ENCODE data around the gene PLG.
"Not testable (repeated sequence)": the region's sequence is repeated elsewhere in the genome, so short reads cannot be mapped to it uniquely, and the experiment has no call there.

The PLG gene

DNA sequence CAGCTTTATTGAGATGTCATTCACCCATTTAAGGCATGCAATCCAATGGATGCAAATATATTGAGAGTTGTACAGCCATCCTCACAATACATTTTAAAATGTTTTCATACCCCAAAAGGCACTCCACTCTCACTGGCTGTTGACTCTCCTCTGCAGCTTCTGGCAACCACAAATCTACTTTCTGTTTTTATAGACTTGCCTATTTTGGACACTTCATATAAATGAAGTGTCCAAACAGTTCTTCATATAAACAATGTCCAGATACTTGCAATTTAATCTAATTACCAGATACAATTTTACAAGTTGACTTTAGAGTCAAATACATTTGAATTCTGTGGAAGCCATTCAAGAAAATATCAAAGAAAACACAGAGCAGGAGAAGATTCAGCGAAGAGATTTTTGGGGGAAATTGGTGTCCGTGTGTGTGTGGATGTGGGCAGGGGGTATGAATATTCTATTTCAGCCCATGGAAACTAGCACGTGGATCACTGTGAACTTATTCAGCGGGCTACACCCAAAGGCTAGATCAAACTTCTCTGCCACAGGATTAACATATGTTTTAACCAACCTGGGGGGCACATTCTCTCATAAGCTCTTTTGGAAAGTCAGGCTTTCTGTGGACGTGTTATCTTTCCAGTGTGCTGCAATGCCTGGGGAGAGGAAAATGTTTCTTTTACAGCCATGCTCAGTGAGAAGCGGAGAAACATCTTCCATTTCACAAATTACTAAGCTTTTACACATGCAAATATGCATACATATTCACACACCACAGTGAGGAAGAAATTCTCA, 73.9 kb downstream of the PLG start:
- DNase-seq (ENCODE audit: low read depth): no peak

- not testable (repeated sequence) for DNase-seq (ENCODE audit: low read depth)
Observed at GRCh38 chr6:160779095-160779494, 77.1 kb downstream of the PLG start.

DNA sequence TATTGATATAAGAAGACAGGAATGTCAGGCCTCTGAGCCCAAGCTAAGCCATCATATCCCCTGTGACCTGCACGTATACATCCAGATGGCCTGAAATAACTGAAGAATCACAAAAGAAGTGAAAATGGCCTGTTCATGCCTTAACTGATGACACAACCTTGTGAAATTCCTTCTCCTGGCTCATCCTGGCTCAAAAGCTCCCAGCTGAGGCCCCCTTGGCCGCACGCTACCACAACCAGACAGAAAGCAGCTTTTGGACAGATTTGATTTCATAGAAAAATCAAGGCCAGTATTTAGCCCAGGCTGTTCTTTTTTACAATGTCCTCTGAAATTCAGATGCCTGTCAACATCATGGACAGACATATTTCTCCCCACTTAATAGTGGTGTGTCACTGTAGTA, 78.6 kb downstream of the PLG start:
- not testable (repeated sequence) for DNase-seq (ENCODE audit: low read depth)

DNA sequence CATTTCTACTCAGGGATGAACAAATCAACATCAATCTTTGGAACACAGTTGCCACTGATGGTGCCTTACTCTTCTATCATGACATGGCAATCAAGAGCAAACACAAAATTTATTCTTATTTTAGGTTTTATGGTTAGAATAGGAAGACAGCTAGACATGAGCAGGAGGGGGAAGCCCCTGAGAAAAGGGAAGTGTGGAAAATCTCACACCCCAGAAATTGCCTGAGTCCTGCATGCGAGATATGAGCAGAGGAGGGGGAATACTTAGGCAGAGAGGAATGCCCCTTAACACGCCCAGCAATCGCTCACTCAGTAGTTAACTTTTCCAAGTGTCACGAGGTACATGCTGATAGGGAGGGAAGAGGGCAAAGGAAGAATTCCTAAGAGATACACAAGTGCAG, 79.3 kb downstream of the PLG start:
- no peak for DNase-seq (ENCODE audit: low read depth)

GRCh38 chr6:160782228-160782627, 80.2 kb downstream of the PLG start:
- no peak for DNase-seq (ENCODE audit: low read depth)

GRCh38 chr6:160783741-160784140, 81.7 kb downstream of the PLG start:
- DNase-seq (ENCODE audit: low read depth): no peak

- not testable (repeated sequence) for DNase-seq (ENCODE audit: low read depth)
Observed at GRCh38 chr6:160788126-160788525, 86.1 kb downstream of the PLG start.

- DNase-seq (ENCODE audit: low read depth): no peak
Observed at GRCh38 chr6:160788806-160789205, 86.8 kb downstream of the PLG start.

GRCh38 chr6:160789263-160790027, 87.4 kb downstream of the PLG start:
- DNase-seq (ENCODE audit: low read depth): no peak

DNA sequence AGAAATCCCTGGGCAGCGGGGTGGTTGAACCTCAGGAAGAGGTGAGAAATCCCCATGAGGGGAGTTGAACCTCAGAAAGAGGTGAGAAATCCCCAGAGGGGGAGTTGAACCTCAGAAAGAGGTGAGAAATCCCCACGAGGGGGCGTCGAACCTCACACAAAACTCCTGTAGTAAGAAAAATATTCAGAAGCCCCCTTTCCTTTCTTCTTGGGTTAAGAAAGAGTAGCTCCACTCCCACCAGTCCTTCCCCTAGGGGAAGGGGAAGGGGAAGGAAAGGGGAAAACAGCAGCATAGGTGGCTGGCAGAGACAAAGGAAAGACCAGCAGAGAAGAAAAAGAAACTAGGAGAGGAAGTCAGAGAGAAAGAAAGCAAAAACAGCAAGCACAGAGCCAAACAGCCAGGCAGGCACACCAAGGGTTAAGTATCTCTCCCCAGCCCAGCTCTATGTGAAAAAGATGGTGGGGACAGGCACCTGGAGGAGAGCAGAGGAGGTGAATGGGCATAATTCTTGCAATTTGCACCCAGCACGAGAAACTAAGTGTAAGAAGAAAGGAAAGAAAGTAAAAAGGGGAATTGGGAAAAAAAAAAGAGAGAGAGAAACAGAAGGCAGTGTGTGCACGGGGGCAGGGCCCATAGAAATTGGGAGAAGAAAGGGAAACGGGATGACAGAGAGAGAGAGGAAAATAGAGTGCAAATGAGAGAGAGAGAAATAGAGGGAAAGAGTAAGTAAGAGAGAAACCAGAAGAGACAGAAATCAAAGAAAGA, 88.2 kb downstream of the PLG start:
- DNase-seq (ENCODE audit: low read depth): no peak

DNA sequence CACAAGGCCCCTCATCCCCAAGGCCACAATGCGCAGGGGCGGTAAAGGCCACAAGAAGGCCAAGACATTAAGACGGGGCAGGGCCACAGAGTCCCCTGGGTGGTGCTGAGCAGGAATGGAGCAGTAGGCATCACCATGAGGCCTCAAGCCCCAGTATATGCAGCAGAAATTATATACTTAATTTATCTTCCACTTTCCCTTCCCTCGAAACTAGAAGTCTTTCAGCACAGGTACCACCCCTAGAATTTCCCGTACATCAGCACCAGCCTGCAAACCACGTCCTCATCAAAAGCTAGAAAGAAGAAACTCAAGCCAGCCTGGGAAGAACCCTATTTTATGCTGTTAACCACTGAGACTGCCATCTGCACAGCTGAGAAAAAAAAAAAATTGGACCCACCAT, 89.4 kb downstream of the PLG start:
- no peak for DNase-seq (ENCODE audit: low read depth)

DNA sequence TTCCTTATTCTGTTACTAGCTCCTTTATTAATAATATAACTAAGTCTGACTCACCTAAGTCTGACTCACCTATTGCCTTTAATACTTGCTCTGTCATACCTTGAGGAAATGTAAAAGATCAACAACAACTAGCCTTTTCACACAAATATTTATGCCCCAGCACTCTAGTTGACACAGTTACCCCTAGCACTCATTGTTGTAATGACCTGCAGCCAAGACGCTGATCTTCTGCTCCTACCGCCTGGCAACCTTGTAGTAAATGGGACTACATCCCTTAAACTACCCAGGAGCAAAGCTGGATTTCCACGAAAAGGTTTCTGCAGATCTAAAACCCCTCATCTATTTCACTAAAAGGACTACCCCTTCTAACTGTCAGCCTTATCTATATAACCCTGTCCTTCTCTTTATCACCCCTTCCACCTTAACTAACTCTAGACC, 90.0 kb downstream of the PLG start:
- DNase-seq (ENCODE audit: low read depth): no peak

DNA sequence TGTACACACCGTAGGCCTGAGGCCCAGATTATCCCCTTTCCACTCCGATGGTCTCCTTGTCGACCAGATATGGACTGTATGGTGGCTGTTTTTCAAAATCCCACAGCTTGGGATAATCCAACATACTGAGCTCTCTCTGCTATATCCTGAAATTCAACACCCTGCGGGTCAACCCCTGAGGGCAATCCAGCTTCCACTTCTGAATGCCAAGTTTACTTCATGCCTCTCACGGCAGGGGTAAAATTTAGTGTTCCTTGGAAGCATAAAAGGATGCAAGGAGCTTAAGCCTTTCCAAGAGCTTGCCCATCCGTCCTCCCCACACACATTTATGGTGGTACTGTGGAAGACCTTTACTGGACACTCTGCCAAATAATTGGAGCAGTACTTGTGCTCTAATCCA, 90.7 kb downstream of the PLG start:
- DNase-seq (ENCODE audit: low read depth): no peak

DNA sequence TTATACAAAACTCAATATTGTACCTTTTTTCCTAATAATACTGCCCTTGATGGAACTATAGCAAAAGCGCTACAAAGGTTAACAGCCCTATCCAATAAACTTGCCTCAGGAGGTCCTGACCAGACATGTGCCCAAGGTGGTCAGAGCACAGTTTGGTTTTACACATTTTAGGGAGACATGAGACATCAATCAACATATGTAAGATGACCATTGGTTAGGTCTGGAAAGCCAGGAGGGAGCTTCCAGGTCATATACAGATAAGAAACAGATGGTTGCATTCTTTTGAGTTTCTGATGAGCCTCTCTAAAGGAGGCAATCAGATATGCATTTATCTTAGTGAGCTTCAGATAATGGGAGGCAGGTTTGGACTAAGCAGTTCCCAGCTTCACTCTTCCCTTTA, 91.6 kb downstream of the PLG start:
- DNase-seq (ENCODE audit: low read depth): no peak

GRCh38 chr6:160795721-160796120, 93.7 kb downstream of the PLG start:
- DNase-seq (ENCODE audit: low read depth): no peak

- DNase-seq (ENCODE audit: low read depth): no peak
Observed at GRCh38 chr6:160798625-160799024, 96.6 kb downstream of the PLG start.

DNA sequence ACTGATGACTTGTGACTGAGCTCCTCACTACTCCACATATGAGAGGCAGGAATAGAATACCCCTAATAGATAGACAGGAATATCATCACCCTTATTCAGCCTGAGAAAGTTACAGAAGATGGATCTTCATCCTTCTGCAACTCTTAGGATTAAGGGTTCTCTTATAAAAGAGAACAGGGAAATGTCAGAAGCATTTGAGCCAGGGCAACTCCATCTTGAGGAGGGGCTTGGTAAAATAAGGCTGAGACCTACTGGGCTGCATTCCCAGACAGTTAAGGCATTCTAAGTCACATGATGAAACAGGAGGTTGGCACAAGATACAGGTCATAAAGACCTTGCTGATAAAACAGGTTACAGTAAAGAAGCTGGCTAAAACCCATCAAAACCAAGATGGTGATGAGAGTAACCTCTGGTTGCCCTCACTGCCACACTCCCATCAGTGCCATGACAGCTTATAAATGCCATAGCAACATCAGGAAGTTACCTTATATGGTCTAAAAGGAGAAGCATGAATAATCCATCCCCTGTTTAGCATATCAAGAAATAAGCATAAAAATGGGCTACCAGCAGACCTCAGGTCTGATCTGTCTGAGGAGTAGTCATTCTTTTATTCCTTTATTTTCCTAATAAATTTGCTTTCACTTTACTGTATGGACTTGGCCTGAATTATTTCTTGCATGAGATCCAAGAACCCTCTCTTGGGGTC, 97.9 kb downstream of the PLG start:
- no peak for DNase-seq (ENCODE audit: low read depth)

GRCh38 chr6:160801418-160801817, 99.4 kb downstream of the PLG start:
- DNase-seq (ENCODE audit: low read depth): no peak

DNA sequence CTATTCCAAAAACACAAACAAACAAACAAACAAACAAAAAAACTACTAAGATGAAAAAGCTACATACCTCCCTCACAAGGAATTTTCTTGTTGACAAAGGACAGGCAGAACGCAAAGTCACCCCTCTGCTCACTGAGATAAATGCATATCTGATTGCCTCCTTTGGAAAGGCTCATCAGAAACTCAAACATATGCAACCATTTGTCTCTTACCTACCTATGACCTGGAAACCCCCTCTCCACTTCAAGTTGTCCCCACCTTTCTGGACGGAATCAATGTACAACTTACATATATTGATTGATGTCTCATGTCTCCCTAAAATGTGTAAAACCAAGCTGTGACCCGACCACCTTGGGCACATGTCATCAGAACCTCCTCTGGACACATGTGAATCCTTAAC, 100.0 kb downstream of the PLG start:
- not testable (repeated sequence) for DNase-seq (ENCODE audit: low read depth)
